Right renal pelvis (tissue), 4 donors: ENCODE data around the gene DMXL1. TPM values are rescaled to one million over a fixed set of nuclear protein-coding genes. Genes with fewer than 3 reads are reported as not detected.
"Not testable (repeated sequence)": the region's sequence is repeated elsewhere in the genome, so short reads cannot be mapped to it uniquely, and the experiment has no call there.

Source experiments
- DNase-seq, 4 donors: peaks; one replicate each; pipeline ENCODE4 v3.0.0-alpha.2; 2013; ENCODE audit warnings: low read depth in 4 of 4, low spot score in 3 of 4, missing footprints in 1 of 4
- polyA plus RNA-seq, 4 donors: library from polyadenylated mRNA; unstranded; fragments of 120-200 nt; gene quantifications; one replicate each; pipeline ENCODE4 v1.2.1, GENCODE V29; 2013; ENCODE audit not compliant: insufficient read length in 4 of 4

DMXL1 gene
- polyA plus RNA-seq, 4 donors: 48.2 to 56.8 (median 51.3) TPM

DNA sequence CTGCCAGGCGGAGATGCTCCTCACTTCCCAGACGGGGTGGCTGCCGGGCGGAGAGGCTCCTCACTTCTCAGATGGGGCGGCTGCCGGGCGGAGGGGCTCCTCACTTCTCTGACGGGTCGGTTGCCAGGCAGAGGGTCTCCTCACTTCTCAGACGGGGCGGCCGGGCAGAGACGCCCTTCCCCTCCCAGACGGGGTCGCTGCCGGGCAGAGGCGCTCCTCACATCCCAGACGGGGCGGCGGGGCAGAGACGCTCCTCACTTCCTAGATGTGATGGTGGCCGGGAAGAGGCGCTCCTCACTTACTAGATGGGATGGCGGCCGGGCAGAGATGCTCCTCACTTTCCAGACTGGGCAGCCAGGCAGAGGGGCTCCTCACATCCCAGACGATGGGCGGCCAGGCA lies 51.6 kb downstream of the DMXL1 start:
- not testable (repeated sequence) for DNase-seq

DNA sequence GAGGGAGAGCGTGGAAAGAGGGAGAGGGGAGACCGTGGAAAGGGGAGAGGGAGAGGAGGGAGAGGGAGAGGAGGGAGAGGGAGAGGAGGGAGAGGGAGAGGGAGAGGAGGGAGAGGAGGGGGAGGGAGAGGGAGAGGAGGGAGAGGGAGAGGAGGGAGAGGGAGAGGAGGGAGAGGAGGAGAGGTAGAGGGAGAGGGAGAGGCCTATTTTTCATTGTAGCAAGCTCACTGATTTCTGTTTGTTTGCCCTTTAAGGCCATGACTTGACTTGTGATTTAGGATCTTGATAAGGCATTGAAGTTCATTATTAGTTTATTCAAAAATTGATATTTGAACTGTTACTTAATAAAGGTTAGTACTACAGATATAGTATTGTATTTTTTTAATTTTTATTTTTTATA lies 52.4 kb downstream of the DMXL1 start:
- DNase-seq: no peak

DNA sequence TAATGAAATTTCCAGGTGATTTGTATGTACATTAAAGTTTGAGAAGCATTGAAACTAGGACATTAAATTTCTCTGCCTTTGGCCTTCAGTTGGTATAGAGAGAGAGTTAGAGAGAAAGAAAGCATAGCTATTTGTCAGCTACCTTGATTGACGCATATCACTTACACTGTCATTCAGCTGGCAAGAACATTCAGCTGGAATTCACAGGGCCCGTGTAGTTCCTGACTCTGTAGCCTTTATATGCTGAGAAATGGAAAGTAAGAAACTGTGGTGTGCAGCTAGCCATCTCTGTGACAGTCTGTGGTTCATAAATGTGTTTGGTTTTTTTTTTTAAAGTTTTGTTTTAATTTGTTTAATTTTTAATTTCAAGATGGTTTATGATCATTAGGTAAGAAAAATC lies 58.9 kb downstream of the DMXL1 start:
- DNase-seq: no peak

DNA sequence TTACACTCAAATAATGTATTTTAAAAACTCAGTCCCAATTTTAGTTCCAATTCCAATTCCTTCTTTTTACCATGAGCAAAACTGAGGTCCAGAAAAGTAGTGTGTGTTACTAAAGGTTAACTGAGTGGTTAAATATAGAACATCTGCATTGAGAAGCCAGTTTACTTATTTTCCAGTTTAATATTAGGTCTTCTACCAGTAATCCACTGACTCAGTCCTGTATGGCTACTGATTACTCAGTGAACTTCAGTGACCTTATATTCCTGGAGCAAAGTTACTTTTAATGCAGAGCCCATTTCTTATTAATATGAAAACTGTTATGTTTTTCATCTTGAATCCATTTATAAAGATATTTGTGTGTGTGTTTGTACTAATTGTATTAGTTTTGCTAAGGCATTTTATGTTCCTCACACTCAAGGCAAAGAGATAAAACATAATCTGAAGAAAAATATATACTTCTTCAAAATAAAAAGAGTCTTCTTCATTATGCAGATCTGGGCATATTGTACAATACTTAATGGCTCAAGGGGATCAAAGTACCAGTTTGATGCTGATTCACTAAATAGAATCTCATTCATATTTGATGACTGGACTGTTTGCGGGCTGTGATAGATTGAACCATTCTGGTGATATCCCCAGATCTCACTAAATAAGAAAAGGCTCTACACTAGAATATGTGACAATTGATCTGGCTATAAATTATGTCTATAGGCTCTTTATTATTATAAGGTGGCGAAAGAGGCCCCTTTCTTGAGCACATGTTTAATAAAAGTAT lies 60.8 kb downstream of the DMXL1 start:
- DNase-seq: no peak

DNA sequence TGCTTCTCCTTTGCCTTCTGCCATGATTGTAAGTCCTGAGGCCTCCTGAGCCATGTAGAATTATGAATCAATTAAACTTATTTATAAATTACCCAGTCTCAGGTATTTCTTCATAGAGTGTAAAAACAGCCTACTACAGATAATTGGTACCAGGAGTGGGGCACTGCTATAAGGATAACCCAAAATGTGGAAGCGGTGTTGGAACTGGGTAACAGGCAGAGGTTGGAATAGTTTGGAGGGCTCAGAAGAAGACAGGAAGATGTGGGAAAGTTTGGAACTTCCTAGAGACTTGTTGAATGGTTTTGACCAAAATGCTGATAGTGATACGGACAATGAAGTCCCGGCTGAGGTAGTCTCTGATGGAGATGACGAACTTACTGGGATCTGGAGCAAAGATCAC lies 64.9 kb downstream of the DMXL1 start:
- DNase-seq: not testable (repeated sequence)

- no peak for DNase-seq
Measured at GRCh38 chr5:119136666-119137318, 65.9 kb downstream of the DMXL1 start.

GRCh38 chr5:119153629-119154028 lies 82.7 kb downstream of the DMXL1 start:
- DNase-seq: no peak

- DNase-seq: no peak
Measured at GRCh38 chr5:119158144-119158543, 87.3 kb downstream of the DMXL1 start.

DNA sequence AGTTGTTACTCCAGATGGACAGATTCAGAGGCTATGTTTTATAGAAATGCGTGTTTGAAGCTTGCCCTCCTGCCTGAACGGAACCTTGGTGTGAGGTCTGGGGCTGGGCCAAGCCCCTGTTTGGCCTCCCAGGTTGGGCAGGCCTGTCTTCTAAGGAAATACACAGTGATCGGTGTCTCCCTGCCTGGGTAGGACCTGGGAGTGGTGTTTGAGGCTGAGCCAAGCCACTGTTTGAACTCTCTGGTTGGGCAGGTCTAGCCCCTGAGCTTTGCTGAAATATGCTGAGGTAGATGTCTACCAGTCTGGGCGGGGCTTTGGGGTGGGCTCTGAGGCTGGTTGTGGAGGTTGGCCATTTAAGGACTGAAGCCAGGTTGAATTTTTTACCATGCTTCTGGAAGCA lies 90.5 kb downstream of the DMXL1 start:
- no peak for DNase-seq

DNA sequence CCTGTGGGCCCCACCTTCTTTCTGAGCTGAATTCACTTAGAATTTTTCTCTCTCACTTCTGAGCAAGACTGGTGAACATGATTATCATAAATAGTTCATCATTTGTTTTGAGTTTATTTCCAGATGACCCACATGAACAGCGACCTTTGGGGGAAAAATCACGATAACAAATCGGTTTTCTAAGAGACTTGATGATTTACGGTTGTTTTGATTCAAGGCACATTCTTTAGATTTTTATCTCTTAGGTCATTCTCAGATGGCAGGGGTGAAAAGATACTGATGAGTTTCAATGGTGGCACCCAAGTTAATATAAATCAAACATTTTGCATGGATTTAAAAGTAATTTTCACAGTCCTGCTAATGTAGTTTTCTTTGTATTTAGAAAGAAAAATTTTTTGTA lies 95.1 kb downstream of the DMXL1 start:
- DNase-seq: no peak

- no peak for DNase-seq
Measured at GRCh38 chr5:119168401-119168800, 97.5 kb downstream of the DMXL1 start.

DNA sequence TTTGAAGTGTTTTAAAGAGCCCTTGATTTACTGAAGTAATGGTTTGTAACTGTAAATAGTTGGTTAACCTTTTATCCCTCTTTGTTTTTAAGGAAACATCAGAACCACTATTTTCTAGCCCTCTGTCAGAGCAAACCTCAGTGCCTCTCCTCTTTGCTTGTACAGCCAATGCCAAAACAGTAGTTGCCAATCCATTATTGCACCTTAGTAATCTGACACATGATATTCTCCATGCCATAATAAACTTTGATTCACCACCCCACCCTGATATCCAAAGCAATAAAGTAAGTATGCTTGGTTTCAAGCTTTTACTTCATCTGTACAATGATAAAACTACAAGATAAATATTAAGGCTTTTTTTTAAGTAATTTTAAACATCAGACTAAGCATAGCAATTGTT lies 100.8 kb downstream of the DMXL1 start:
- no peak for DNase-seq

DNA sequence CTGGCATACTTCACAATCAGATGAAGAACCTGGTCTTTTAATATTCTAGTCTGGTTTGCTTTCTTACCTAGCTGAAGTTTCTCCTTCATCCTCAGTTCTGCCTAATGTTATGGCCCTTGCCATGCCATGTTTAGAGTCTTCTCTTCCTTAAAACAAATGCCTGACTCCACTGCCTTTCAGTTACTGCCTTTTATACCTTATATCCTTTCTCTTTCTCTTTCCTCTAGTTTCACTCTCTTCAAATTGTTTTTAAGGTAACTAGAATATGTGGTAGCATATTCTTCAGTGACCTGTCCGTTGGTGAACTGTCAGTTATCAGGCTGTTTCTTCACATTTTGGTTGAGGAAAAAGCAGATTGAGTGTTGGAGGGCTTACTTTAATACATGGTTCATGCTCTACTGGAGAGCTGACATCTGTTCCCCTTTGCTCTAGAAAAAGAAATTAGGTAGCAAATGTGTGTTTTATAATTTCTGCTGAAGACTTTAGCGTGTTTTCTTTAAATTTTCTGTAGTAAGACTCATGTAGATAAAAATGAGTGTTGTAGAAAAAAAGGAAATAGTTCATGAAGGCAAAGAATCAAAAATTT lies 103.8 kb downstream of the DMXL1 start:
- no peak for DNase-seq

- no peak for DNase-seq
Measured at GRCh38 chr5:119176785-119177184, 105.9 kb downstream of the DMXL1 start.

DNA sequence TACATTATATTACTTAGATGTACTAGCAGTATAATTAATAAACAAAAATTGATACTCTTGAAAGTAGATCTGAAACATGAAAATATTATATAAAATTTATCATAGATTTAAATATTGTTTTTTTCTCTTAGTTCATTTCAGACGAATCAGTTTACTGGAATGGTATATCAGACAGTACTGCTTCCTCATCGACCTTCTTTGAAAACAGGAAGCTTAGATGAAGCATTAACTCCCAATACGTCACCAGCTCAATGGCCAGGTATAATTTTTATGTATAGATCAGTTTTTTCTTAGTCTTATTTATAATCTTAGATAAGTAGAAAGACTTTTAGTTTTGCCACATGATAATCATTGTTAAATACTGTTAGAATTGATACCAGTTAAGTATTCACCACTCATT lies 106.3 kb downstream of the DMXL1 start:
- no peak for DNase-seq

GRCh38 chr5:119178435-119178834 lies 107.5 kb downstream of the DMXL1 start:
- no peak for DNase-seq

DNA sequence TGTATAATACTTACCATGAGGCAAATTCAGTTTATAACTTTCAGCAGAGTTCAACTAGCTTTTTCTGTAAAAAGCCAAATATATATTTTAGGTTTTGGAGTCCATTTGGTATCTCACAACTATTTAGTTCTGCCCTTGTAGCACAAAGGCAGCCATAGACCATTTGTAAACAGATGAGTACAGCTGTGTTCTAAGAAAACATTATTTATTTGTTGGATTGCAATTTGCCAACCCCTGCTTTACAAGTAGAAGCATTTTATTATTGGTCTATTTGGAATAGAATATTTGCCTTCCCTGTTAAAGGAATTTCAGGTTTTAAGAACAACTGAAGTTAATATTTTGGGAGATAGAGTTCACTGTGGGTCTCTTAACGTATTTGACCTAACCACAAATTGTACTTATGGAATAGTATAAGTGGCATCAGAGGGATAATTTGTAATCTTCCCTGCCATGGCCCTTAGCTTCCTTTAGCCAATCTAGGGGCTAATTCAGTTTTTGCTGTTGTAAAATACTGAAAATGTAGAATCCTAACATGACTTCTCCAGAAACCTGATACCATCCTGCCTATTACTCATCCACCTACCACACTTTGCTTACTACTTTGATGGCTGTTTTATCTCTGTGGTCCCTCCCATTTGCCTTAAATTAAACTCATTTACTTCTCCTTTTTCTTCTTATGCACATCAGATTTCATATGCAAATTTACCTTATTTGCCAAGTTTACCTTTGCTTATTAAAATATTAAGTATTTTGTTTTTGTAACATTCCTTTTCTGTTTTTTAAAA lies 109.2 kb downstream of the DMXL1 start:
- DNase-seq: no peak

GRCh38 chr5:119185512-119185911 lies 114.6 kb downstream of the DMXL1 start:
- not testable (repeated sequence) for DNase-seq

GRCh38 chr5:119187776-119188529 lies 117.1 kb downstream of the DMXL1 start:
- no peak for DNase-seq

- no peak for DNase-seq
Measured at GRCh38 chr5:119190470-119191095, 119.7 kb downstream of the DMXL1 start.
